ENCODE data around the gene RCAN1. TPM values are rescaled to one million over a fixed set of nuclear protein-coding genes. Genes with fewer than 3 reads are reported as not detected.

Gene RCAN1
- total RNA-seq, 2 experiments from 2014 or later = 6.8 to 8.9 TPM

DNA sequence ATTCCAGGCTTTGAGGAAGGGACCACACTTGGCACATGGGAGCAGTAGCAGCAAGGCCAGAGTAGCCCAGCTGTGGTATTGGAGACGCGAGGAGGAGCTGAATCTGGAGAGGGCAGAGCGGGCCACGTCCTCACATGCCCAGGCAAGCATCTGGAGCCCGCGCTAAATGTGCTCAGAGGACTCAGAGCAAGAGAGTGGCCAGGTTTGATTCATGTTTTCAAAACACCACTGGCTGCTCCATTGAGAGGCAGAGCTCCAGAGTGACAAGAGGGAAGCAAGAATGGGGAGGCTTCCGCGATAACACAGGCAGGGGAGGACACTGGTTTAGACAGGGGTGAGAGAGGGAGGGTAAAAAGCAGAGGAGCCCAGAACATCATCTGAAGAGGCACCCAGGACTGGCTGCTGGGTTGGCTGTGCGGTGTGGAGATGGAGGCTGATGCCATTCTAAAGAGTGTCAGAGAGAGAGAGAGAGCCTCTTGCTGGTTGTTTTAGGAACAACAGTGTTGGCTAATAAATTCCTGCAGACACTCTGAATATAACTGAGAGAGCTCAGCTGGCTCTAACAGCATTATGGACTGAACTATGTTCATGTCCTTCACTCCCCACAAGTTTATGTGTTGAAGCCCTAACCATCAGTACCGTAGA is 32.3 kb downstream of the RCAN1 start:
- DNase-seq (ENCODE audit: low spot score) = peak; percentile 33

DNA sequence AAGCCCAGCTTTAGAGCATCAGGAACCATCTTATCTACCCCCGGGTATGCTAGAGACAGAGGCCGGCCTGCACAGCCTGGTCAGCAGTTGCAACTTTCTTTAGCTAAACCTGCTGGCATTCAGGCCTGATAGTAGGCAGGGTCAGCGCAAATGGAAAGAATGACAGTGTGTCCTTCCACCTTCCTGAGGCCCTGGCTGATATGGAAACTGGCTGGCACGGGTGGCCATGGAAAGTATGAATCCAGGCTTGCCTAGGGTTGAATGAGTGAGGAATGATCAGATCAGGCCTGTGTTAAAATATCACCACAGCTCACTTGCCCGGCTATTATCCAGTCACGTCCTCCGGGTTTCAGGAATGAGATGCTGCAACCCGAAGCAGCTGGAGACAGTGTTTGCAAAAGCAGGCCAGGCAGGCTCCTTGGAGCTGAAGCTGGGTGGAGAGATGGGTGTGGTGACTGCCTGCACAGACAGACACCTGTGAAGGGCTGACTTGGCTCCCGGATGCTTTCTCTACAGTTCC is 34.7 kb downstream of the RCAN1 start:
- BruUV-seq (replicated peaks) = no TSS peak

More for the DNA sequence above, 32.3 kb downstream of the RCAN1 start:
- no TSS peak for BruUV-seq (replicated peaks)
- Histone ChIP-seq H3K27ac (ENCODE audit: low read depth, low read length, poor library complexity, severe bottlenecking) (no peak overlapping the region), H4K20me1 (ENCODE audit: insufficient read depth, low read length) (no peaks in the 10 kb centered on the region; the same call in 1 of the 2 replicates), H2AFZ (ENCODE audit: low read length) (no peak overlapping the region), H3K9me2 (ENCODE audit: insufficient read depth, low read length) (no peaks in the 10 kb centered on the region), H3K9me3 (ENCODE audit: low read length) (no peaks in the 10 kb centered on the region), H3K4me3 (ENCODE audit: low read depth, low read length, poor library complexity, severe bottlenecking) (no peak overlapping the region), H3K36me3 (ENCODE audit: insufficient read depth, low read length) (no peaks in the 10 kb centered on the region), H3K4me2 (ENCODE audit: low read length) (no peak overlapping the region), H3K4me1 (ENCODE audit: insufficient read depth, low read length, poor library complexity, severe bottlenecking) (no peaks in the 10 kb centered on the region), H3K79me2 (ENCODE audit: insufficient read depth, low read depth, low read length) (no peaks in the 10 kb centered on the region)
- POLR2A ChIA-PET = interaction anchor here (0.6 kb wide), 1 partner anchor 53 kb away, joined by 4 read pairs; no protein-coding TSS in a partner anchor
- no peak for TF ChIP-seq EZH2phosphoT487 (IDR thresholded peaks at IDR 0.05; ENCODE audit: borderline replicate concordance, low read depth, low read length)
- TF ChIP-seq, protein P1, sequence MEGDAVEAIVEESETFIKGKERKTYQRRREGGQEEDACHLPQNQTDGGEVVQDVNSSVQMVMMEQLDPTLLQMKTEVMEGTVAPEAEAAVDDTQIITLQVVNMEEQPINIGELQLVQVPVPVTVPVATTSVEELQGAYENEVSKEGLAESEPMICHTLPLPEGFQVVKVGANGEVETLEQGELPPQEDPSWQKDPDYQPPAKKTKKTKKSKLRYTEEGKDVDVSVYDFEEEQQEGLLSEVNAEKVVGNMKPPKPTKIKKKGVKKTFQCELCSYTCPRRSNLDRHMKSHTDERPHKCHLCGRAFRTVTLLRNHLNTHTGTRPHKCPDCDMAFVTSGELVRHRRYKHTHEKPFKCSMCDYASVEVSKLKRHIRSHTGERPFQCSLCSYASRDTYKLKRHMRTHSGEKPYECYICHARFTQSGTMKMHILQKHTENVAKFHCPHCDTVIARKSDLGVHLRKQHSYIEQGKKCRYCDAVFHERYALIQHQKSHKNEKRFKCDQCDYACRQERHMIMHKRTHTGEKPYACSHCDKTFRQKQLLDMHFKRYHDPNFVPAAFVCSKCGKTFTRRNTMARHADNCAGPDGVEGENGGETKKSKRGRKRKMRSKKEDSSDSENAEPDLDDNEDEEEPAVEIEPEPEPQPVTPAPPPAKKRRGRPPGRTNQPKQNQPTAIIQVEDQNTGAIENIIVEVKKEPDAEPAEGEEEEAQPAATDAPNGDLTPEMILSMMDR (conservative IDR thresholded peaks at IDR 0.05; ENCODE audit: low read length) = peak; percentile 65
- CTCF ChIA-PET (ENCODE audit: unreplicated experiment) = interaction anchor here (1.0 kb wide), 1 partner anchor 56 kb away, joined by 3 read pairs; no protein-coding TSS in a partner anchor
- intact Hi-C loops (cut with micrococcal nuclease; ENCODE audit: unreplicated experiment) = loop anchor here (5.0 kb wide), 1 partner anchor 55 kb away; no protein-coding TSS in a partner anchor

More for the DNA sequence above, 34.7 kb downstream of the RCAN1 start:
- CTCF ChIA-PET (ENCODE audit: unreplicated experiment) = no interaction called here
- no peak overlapping the region for H3K4me3 ChIP-seq (ENCODE audit: low read depth, low read length, poor library complexity, severe bottlenecking)
- H3K4me1 ChIP-seq (ENCODE audit: insufficient read depth, low read length, poor library complexity, severe bottlenecking) = no peaks in the 10 kb centered on the region
- H4K20me1 ChIP-seq (ENCODE audit: insufficient read depth, low read length) = no peaks in the 10 kb centered on the region; the same call in 1 of the 2 replicates
- H2AFZ ChIP-seq (ENCODE audit: low read length) = no peak overlapping the region
- POLR2A ChIA-PET = no interaction called here
- TF ChIP-seq, protein P1 (conservative IDR thresholded peaks at IDR 0.05; ENCODE audit: low read length) = no peak
- TF ChIP-seq EZH2phosphoT487 (IDR thresholded peaks at IDR 0.05; ENCODE audit: borderline replicate concordance, low read depth, low read length) = no peak
- no peaks in the 10 kb centered on the region for H3K36me3 ChIP-seq (ENCODE audit: insufficient read depth, low read length)
- intact Hi-C loops (cut with micrococcal nuclease; ENCODE audit: unreplicated experiment) = loop anchor here (5.0 kb wide), 1 partner anchor 53 kb away; no protein-coding TSS in a partner anchor
- no peak overlapping the region for H3K4me2 ChIP-seq (ENCODE audit: low read length)
- no peak overlapping the region for H3K27ac ChIP-seq (ENCODE audit: low read depth, low read length, poor library complexity, severe bottlenecking)
- no peaks in the 10 kb centered on the region for H3K9me2 ChIP-seq (ENCODE audit: insufficient read depth, low read length)
- no peak for DNase-seq (ENCODE audit: low spot score)
- H3K79me2 ChIP-seq (ENCODE audit: insufficient read depth, low read depth, low read length) = no peaks in the 10 kb centered on the region
- no peaks in the 10 kb centered on the region for H3K9me3 ChIP-seq (ENCODE audit: low read length)

All from OCI-LY7 (cell line).